Smooth muscle cell of bladder (primary cell): Measurements from ENCODE around the gene GOLGA8T. TPM values are rescaled to one million over a fixed set of nuclear protein-coding genes. Genes with fewer than 3 reads are reported as not detected.

Source experiments
- total RNA-seq: library from RNA; depleted of rRNA; stranded (reverse); fragments of >200 nt; gene quantifications from 2 replicates; pipeline ENCODE4 v1.2.3, GENCODE V29; 2014

GOLGA8T gene, protein sequence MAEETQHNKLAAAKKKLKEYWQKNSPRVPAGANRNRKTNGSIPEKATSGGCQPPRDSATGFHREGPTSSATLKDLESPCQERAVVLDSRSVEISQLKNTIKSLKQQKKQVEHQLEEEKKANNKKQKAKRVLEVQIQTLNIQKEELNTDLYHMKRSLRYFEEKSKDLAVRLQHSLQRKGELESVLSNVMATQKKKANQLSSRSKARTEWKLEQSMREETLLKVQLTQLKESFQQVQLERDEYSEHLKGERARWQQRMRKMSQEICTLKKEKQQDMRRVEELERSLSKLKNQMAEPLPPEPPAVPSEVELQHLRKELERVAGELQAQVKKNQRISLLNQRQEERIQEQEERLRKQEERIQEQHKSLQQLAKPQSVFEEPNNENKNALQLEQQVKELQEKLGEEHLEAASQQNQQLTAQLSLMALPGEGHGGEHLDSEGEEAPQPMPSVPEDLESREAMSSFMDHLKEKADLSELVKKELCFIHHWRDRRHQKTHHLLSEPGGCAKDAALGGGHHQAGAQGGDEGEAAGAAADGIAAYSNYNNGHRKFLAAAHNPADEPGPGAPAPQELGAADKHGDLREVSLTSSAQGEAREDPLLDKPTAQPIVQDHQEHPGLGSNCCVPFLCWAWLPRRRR
- 0.14 TPM in 1 of 2 replicates, not detected in the other for total RNA-seq

DNA sequence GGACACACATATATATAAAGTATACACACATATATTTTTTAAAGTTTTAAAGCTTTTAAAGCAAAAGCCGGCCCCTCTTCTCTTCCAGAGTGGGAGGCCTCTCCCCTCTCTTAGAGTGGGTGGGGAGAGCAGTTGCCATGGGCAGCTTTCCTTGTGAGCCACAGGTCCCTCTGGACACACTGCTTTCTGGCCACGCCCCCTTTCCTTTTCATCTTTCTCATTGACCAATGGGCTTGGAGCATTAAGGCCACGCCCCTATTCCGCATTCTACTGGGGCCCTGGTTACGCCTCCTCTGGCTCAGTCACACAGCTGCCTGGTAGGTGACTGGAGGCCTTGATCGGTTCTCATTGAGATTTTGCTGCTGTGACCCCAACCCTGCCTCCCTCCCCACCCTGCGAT is at the start of gene GOLGA8T:
Gene GOLGA8T, plus strand, starts transcription at position 301 of the 400 bp plus-strand sequence. Its CDS starts 98 bp downstream, at position 399.

Other genes starting within 250 kb of the GOLGA8T start
- not detected in 2 replicates for gene GOLGA8J, start 52.1 kb upstream of the GOLGA8T start, total RNA-seq